ENCODE measurements around the gene RPL39. TPM values are rescaled to one million over a fixed set of nuclear protein-coding genes. Genes with fewer than 3 reads are reported as not detected.
A peak's percentile ranks its signal among the peaks of the same experiment; 100 is the strongest.
"Not testable (repeated sequence)": the region's sequence is repeated elsewhere in the genome, so short reads cannot be mapped to it uniquely, and the experiment has no call there.

The RPL39 gene
- total RNA-seq, 2 donors from 2014 or later, result 1,267 to 1,593 TPM

DNA sequence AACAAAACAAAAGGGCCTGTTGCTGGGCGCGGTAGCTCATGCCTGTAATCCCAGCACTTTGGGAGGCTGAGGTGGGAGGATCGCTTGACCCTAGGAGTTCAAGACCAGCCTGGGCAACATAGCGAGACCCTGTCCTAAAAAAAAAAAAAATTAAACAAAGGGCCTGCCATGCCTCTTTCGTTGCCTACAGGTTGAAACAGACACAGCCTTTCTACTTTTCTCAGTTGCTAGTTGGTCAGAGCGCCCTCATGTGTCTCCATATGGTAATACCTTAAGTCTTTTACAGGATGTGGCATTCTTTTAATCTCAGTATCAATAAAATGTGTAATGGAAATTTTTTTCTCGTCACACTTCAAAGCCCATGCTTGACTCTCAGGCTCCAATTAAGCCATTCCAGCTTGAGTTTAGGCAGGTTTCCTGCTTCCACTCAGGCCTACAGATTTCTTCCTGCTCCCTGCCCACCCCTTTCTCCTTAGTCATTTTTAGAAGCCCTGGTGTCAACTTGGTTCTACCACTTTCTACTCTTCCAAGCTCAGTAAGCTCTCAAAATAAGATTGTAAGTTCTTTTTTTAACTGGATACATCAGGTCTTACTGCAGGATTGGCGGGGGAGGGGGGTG lies 37.7 kb downstream of the RPL39 start:
- no peak overlapping the region for H3K27ac ChIP-seq
- no peaks in the 10 kb centered on the region for H3K27me3 ChIP-seq
- TF ChIP-seq, protein P1, sequence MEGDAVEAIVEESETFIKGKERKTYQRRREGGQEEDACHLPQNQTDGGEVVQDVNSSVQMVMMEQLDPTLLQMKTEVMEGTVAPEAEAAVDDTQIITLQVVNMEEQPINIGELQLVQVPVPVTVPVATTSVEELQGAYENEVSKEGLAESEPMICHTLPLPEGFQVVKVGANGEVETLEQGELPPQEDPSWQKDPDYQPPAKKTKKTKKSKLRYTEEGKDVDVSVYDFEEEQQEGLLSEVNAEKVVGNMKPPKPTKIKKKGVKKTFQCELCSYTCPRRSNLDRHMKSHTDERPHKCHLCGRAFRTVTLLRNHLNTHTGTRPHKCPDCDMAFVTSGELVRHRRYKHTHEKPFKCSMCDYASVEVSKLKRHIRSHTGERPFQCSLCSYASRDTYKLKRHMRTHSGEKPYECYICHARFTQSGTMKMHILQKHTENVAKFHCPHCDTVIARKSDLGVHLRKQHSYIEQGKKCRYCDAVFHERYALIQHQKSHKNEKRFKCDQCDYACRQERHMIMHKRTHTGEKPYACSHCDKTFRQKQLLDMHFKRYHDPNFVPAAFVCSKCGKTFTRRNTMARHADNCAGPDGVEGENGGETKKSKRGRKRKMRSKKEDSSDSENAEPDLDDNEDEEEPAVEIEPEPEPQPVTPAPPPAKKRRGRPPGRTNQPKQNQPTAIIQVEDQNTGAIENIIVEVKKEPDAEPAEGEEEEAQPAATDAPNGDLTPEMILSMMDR (IDR thresholded peaks at IDR 0.05), result peak; percentile 20
- intact Hi-C loops (cut with DNase I), result no loop called here
- DNase-seq, result peak; percentile 47
- no peaks in the 10 kb centered on the region for H3K9me3 ChIP-seq
- H3K36me3 ChIP-seq, result no peaks in the 10 kb centered on the region
- no peak overlapping the region for H3K4me3 ChIP-seq
- H3K9ac ChIP-seq (ENCODE audit: low read depth in 2 of 2, low read length in 2 of 2), result no peak overlapping the region
- no peaks in the 10 kb centered on the region for H3K4me1 ChIP-seq

DNA sequence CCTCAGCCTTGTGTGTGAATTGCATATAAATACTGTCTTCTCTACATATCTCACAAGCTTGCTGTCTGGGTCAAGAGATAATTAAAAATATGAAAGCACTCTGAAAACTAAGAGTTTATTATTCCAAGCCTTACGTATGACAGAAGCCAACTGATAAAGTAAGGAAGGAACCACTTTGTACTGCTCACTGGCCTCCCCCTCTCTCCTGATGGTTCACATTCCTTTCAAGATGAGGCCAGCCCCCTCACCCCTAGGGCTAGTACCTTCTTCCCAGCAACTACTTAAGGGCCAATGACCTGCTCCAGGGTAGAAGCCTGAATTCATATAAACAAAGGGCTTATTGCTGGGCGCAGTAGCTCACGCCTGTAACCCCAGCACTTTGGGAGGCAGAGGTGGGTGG lies 38.4 kb downstream of the RPL39 start:
- no peak for DNase-seq
- intact Hi-C loops (cut with DNase I), result no loop called here
- no peak overlapping the region for H3K27ac ChIP-seq
- no peak overlapping the region for H3K9ac ChIP-seq (ENCODE audit: low read depth in 2 of 2, low read length in 2 of 2)
- H3K4me3 ChIP-seq, result no peak overlapping the region
- no peaks in the 10 kb centered on the region for H3K27me3 ChIP-seq
- no peaks in the 10 kb centered on the region for H3K36me3 ChIP-seq
- H3K4me1 ChIP-seq, result no peaks in the 10 kb centered on the region
- TF ChIP-seq, protein P1 (IDR thresholded peaks at IDR 0.05), result no peak
- no peaks in the 10 kb centered on the region for H3K9me3 ChIP-seq

DNA sequence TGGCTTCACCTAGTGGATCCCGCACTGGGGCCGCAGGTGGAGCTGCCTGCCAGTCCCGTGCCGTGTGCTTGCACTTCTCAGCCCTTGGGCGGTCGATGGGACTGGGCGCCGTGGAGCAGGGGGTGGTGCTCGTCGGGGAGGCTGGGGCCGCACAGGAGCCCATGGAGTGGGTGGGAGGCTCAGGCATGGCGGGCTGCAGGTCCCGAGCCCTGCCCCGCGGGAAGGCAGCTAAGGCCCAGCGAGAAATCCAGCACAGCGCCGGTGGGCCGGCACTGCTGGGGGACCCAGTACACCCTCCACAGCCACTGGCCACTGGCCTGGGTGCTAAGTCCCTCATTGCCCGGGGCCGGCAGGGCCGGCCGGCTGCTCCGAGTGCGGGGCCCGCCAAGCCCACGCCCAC lies 40.7 kb downstream of the RPL39 start:
- H3K9ac ChIP-seq (ENCODE audit: low read depth in 2 of 2, low read length in 2 of 2); DNase-seq; H3K27ac ChIP-seq; H3K4me3 ChIP-seq; H3K36me3 ChIP-seq; H3K4me1 ChIP-seq; intact Hi-C loops (cut with DNase I); H3K27me3 ChIP-seq; H3K9me3 ChIP-seq: not testable (repeated sequence)

DNA sequence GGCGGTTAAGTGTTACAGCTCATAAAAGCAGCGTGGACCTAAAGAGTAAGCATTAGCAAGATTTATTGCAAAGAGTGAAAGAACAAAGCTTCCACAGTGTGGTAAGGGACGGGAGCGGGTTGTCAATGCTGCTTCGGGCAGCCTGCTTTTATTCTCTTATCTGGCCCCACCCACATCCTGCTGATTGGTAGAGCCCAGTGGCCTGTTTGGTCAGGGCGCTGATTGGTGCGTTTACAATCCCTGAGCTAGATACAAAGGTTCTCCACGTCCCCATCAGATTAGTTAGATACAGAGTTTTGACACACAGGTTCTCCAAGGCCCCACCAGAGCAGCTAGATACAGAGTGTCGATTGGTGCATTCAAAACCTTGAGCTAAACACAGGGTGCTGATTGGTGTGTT lies 41.3 kb downstream of the RPL39 start:
- intact Hi-C loops (cut with DNase I); H3K9ac ChIP-seq (ENCODE audit: low read depth in 2 of 2, low read length in 2 of 2); H3K9me3 ChIP-seq; H3K27ac ChIP-seq; H3K4me1 ChIP-seq; DNase-seq; H3K4me3 ChIP-seq; H3K36me3 ChIP-seq; H3K27me3 ChIP-seq: not testable (repeated sequence)

DNA sequence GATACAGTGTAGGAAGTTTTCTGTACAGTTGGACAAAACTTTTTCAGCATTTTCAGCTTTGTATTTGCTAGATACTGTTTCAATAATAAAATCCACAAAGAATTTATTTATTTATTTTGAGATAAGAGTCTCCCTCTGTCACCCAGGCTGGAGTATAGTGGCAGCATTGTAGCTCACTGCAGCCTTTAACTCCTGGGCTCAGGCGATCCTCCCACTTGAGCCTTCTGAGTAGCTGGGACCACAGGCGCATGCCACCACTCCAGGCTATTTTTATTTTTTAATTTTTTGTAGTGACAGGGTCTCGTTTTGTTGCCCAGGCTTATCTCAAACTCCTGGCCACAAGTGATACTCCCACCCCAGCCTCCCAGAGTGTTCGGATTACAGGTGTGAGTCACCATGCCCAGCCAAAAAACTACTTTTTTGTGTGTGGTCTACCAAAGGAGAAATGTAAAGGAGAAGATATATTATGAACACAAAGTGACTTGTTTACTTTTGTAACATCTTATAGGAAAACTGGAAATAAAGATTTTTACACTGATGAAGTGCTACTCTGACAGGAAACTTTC lies 46.1 kb downstream of the RPL39 start:
- no peak for DNase-seq
- TF ChIP-seq, protein P1 (IDR thresholded peaks at IDR 0.05), result no peak
- no peak overlapping the region for H3K4me3 ChIP-seq
- no peak overlapping the region for H3K27ac ChIP-seq
- H3K9ac ChIP-seq (ENCODE audit: low read depth in 2 of 2, low read length in 2 of 2), result no peak overlapping the region
- H3K4me1 ChIP-seq, result no peaks in the 10 kb centered on the region
- H3K9me3 ChIP-seq, result no peaks in the 10 kb centered on the region
- H3K36me3 ChIP-seq, result no peaks in the 10 kb centered on the region
- H3K27me3 ChIP-seq, result no peaks in the 10 kb centered on the region
- intact Hi-C loops (cut with DNase I), result no loop called here

DNA sequence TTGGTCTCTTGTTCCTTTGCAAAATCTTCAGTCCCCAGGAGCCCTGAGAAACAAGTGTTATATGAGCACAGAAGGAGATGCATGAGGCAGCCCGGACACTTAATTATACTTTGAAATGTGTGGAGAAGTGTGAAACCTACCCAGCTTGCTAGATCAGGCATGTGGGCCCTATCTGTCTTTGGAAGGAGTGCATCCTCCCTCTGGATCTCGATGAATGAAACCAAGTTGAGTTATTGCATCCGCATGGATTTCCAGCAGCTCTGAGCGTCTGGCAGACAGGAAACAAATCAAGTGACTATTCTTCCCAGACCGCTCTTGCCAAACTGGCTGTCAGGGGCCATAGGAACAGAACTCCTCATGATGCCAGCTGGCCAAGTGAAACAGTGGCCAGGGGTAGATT lies 52.7 kb downstream of the RPL39 start:
- Histone ChIP-seq H3K27me3 (no peaks in the 10 kb centered on the region), H3K27ac (no peak overlapping the region), H3K36me3 (no peaks in the 10 kb centered on the region), H3K9me3 (no peaks in the 10 kb centered on the region), H3K4me1 (no peaks in the 10 kb centered on the region), H3K9ac (ENCODE audit: low read depth in 2 of 2, low read length in 2 of 2) (no peak overlapping the region), H3K4me3 (no peak overlapping the region)
- intact Hi-C loops (cut with DNase I), result loop anchor here (10.0 kb wide), 2 partner anchors 124 to 224 kb away; no protein-coding TSS in a partner anchor
- TF ChIP-seq, protein P1 (IDR thresholded peaks at IDR 0.05), result no peak
- no peak for DNase-seq

Other genes with a start within 250 kb of the RPL39 start
- 10 to 100 TPM; 18.8 to 19.2 TPM for gene STEEP1, start 226.2 kb downstream of the RPL39 start, total RNA-seq
- gene UBE2A, start 217.1 kb downstream of the RPL39 start, total RNA-seq, result 10 to 100 TPM; 57.6 to 81.0 TPM
- gene NKRF, start 185.2 kb downstream of the RPL39 start, total RNA-seq, result 1 to 10 TPM; 6.0 to 8.9 TPM
- 10 to 100 TPM in 1 of 2 donors, 1 to 10 TPM in 1; 9.4 to 21.2 TPM for gene SEPTIN6, start 98.5 kb downstream of the RPL39 start, total RNA-seq
- 1 to 10 TPM; 3.2 to 4.9 TPM for gene SOWAHD, start 33.0 kb downstream of the RPL39 start, total RNA-seq
- 10 to 100 TPM; 10.2 to 10.5 TPM for gene UPF3B, start 61.3 kb upstream of the RPL39 start, total RNA-seq
- gene RNF113A, start 80.1 kb upstream of the RPL39 start, total RNA-seq, result 10 to 100 TPM; 13.4 to 14.6 TPM
- gene NDUFA1, start 80.2 kb upstream of the RPL39 start, total RNA-seq, result 100 to 1,000 TPM; 167 to 221 TPM
- gene AKAP14, start 104.3 kb upstream of the RPL39 start, total RNA-seq, result not detected
- 1 to 10 TPM; 5.5 to 7.1 TPM for gene NKAP, start 152.1 kb upstream of the RPL39 start, total RNA-seq